SKM-1 (cell line): ENCODE results near the gene SH3GL2.

Experiments
- DNase-seq: peaks from one replicate; lab custom pipeline; 2025; ENCODE audit not compliant: unreplicated experiment; lab: John Stamatoyannopoulos, UW

Gene SH3GL2

DNA sequence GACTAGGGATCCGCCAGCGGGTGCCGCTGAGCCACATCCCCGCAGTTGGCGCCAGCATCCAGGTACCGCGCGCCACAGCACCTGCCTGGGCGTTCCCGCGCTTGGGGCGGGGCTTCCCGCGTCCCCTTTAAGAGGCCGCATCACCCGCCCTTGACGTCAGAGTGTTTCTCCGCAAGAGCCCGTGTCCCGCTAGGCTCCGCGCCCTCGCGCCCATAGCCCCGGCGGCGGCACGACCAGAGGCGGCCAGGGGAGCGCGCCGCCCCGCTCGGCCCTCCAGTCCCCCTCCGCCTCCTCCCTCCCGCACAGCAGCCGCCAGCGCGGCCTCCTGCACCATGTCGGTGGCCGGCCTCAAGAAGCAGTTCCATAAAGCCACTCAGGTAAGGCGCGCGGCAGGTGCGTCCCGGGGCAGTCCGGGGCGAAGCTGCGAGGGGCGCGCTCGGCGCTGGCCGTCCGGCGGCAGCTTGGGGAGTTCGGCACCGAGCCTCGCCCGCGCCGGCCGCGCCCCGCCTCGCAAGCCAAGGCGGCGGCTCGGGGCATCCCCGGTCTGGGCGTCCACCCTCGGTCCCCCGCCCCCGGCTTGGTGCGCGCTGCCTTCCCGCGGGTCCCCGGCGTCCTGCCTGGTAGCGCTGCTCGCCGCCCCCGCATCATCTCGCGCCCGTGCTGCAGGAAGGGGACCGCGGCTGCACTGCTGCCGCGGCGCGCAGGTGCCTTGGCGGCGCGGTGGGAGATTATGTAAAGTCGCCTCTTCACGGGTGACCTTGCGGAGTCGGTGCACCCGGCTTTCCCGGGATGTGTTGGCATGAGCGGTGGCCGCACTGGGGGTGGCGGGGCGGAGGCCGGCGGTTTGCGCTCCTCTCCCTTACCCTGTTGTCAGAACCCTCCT is at the start of gene SH3GL2:
Gene SH3GL2 (plus strand): TSS at position 156 of the 883 bp plus-strand sequence.
- no peak for DNase-seq

DNA sequence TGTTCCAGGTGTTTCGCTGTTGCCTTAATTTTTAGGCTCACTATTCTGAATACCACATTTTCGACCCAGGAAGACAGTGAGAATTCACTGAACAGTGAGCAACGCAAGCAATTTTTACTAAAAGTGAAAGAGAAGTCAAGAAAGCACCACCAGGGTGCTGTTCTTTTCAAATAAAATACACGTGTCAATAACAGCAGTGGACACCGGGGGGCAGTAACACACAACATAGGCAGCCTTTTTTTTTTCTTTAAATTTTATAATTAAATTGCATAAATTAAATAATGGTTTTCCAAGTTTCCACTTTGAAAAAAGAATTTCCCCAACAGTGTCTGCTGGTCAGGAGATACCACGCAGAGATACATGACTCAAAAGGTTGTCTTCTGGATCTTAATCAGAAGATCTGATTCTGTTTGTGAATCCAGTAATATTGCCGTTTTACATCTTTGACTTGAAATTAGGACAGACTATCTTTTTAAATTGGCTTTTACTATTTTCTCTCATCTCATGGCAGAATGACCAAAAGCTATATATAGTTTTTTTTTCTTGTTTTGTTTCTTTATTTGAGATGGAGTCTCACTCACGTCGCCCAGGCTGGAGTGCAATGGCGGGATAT is 47.1 kb upstream of the SH3GL2 start:
- no peak for DNase-seq

DNA sequence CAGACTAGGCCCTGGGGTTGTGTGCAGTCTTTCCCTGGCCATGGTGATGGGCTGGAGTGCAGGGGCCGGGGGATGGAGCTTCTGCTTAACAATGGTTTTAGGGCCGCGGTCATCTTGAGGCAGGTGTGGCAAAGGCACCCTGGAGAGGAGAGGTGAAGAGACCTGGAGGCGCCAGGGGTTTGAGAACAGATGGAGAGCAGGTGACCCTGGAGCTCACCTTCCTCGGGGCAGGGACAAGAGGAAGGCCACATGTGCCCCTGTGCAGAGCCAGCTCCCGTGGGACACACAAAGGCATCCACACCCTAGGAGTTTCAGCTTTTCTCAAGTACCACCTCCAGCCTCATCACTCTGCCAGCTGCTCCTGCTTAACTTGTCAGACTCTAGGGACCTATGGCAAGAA is 46.4 kb upstream of the SH3GL2 start:
- no peak for DNase-seq

DNA sequence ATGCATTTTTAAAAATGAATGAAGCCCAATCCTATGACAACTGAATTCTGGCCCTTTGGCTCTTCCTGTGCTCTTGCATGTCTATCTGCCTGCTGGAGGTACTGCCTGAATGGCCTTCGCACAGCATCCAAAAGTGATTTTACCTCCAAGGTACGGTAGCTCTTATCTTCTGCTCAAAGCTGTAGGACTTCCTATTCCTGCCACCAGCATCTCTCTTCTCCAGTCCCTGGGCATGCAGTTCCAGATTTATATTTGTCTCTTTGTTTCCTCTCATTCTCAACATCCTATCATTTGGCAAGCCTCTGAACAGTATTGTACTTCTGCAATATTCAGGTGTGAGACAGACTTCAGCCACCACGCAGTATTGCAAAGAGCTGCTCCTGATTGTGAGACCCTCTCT is 43.7 kb upstream of the SH3GL2 start:
- no peak for DNase-seq

DNA sequence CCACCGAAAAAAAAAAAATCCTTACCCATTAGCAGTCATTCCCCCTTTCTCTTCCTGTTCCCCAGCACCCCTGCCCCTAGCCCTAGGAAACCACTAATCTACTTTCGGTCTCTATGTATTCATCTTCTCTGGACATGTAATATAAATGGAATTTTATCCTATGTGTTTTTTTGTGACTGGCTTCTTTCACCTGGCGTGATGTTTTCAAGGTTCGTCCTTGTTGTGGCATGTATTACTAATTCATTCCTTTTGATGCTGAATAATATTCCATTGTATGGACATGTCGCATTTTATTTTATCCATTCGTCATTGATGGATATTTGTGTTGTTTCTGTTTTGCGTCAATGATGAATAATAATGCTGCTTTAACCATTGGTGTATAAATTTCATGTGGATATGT is 42.8 kb upstream of the SH3GL2 start:
- DNase-seq: no peak

DNA sequence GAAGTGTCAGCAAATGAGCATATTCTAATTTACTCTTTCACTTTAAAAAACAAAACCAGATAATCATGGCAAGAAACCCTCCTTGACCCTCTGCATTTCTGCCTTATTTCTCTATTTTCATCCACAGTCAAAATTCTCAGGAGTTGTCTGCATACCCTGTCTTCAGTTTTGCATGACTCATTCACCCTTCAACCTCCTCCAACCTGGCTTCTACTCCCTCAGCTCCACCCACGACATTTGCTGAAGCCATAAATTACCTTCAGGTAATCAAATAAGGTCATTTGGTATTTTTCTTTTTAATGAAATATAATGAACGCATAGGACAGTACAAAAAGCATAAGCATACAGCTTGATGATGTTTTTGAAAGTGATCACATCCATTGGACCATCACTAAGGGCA is 27.8 kb upstream of the SH3GL2 start:
- DNase-seq: no peak

DNA sequence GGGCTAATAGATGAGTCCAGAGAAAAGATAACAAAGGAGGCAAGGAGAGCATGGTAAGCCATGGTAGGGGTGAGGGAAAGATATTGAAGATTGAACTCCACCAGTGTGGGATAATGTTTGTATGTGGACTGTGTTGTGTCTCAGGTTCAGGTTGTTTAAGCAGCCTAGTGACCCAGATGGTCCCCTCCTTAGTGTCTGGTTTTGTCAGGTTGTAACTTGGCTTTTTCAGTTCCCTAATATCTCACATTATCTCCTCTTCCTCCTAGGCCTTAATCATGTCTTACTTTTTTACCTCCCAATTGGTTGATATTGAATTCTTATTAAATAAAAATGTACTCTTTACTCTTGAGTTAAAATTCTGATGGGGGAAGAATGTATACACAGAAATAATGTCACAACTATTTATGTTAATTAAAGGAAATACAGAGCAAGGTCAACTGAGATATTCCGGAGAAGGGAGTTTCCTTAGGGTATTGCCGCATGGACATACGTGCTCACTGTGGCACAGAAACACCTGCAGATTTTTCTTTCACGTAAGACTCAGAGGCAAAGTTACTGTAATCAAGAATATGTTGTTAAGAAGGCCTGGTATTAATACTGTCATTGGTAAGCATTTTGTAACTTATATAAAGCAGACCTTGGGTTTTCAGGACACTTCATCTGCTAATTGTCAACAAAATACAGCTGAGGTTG is 23.4 kb upstream of the SH3GL2 start:
- DNase-seq: no peak

DNA sequence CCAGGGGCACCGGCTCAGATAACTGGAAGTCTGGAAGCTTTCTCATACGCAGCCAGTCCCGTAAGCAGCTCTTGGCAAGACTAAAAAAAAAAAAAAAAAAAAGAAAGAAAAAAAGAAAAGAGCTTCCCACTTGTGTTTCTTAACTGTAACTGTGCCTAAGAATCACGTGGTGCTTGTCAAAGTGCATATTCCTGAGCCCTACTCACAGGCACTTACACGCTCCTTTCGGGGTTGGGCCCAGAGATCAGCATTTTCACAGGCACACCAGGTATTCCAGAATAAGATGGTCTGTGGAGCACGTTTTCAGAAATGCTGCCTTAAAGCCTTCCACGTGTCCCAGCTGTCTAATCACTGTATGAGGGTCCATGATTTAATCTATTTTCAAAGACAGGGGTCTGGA is 22.6 kb upstream of the SH3GL2 start:
- no peak for DNase-seq

DNA sequence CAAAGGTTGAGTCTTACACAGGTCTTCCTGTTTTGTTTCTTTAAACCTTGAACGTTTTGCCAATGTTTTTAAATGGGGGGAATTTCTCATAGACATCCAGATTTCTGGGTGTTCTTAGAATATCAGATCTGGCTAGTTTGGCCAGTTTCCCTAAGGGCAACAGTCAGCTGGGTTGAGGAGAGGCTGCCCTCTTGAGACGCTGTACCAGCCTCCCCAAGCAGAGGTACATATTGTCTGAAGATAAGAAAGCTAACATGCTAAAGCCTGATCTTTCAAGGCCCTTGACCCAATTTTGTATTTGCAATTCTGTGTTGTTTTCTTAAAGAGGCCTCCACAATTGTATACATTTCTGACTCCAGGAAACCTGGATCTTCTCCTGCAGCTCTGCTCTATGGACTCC is 21.9 kb upstream of the SH3GL2 start:
- DNase-seq: no peak

DNA sequence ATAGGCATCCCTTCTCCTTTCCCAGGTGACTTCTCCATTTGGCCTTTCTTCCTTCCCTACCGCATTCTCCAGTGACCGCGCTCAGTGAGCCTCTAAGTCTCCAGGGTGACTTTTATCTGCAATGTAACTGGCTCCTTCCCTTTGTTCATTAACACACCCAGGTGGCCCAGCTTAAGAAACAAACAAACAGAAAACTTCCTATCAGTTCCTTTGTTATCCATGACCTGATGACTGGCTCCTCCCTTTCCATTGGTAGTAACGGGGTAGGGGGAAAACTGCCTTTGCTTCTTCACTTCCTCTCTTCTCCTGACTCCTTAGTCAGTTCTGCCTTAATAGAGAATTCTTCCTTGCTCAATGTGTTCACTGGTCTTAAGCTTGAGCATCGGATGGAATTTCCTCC is 7.0 kb upstream of the SH3GL2 start:
- DNase-seq: no peak

DNA sequence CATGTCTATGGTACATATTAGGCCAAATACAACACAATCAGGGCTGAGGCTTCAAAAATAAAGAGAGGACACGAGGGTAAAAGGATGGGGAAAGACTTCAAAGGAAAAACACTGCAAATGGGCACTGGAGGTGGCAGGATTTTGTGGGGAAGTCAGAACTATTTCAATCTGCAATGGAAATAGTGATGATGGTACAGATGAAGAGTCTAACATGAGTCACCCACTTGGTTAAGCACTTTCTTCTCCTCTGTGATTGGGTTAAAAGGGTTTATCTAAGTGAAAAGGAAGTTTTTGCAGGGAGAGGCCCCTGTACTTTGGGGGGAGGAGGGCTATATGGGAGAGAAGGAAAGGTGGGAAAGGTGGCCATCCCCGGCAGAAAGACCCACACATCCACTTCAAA is 4.5 kb upstream of the SH3GL2 start:
- DNase-seq: no peak

DNA sequence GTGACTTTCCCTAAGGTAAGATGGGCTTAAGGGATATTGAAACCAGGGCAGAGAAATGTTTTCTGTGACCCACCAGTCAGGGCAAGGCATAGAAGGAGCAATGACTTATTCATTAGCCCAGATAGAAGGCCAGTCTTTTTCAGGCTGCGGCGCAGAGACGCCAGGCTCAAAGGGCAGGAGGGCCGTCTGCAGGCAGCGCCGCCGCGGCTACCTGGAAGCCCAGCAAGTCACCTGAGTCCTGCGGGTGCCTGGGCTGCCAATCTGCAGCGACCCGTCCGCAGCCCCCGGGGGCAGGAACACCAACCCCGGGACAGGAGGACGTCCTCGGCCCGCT is 322 bp upstream of the SH3GL2 start:
- no peak for DNase-seq

DNA sequence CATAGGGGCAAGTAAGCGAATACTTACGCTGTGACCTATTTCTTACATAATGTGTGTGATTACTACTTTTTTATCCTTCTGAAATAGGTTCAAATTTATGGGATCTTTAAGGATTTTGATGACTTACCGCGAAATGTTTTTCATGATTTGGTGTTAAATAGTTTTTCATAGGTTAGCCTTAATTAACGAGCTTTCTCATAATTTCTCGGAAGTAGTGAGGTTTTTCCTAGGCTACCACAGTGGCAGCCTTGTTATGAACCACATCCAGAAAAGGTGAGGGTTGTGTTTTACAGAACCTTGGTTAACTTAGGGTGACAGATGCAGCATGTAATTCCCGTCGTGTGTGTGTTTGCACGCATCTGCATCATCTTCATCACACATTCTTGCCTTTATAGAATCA is 1.3 kb downstream of the SH3GL2 start:
- no peak for DNase-seq

DNA sequence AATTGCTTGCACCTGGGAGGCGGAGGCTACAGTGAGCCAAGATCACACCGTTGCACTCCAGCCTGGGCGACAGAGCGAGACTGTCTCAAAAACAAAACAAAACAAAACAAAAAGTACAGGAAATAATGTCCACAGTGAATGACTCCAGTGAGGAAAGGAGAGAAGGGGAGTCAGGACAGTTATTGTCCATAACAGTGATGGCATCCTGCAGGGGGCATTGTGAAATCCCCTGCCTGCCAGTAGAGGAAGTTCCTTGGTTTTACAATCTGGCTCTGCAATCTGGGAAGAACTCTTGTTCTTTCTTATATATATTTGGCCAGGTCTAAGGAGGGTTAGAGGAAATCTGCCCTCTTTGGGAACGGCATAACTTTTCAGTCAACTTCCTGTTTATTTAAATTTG is 8.2 kb downstream of the SH3GL2 start:
- DNase-seq: no peak

DNA sequence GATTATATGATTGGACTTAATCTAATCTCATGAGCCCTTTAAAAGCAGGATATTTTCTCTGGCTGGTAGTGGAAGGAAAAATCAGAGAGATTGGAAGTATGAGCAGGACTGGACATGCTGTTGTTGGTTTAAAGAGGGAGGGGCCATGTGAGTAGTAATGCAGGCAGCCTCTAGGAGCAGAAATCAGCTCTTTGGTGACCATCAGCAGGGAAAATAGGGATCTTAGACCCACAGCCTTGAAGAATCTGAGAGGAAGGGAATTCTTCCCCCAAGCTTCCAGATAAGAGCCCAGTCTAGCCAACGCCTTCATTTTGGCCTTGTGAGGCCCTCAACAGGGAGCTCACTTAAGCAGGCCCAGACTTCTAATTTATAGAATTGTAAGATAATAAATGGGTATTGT is 9.5 kb downstream of the SH3GL2 start:
- DNase-seq: no peak

DNA sequence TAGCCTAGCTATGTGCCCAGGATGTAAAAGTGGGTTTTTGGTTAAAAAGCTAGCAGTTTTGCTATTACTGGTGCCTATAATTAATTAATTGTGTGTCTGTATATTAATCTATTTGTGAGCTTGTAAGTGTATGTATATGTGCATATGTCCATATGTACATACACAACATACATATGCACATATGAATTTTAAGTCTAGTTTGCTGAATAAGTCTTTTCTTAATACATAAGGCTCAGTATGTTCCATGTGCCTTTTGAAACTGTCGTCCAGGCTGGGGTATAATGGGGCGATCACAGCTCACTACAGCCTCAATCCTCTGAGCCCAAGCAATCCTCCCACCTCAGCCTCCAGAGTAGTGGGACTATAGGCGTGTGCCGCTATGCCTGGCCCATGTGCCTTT is 10.1 kb downstream of the SH3GL2 start:
- DNase-seq: no peak

DNA sequence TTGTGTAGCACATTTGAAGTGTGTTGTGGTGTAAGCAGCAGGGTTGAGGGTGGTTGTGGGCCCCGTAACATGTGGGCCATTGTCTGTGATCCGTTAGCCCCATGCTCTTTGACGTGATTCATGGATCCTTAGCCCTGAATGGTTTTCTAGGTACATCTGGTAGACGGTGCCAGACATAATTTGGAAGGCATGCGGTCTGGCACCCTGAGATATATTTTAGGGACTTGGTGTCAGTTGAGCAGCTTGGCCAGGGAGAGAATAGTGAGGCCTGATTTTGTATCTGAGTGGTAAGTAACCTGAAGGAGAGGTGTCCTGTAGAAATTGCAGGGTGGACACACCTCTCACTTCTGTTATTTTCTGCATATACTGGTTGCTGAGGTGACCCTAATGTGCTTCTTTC is 10.9 kb downstream of the SH3GL2 start:
- no peak for DNase-seq

DNA sequence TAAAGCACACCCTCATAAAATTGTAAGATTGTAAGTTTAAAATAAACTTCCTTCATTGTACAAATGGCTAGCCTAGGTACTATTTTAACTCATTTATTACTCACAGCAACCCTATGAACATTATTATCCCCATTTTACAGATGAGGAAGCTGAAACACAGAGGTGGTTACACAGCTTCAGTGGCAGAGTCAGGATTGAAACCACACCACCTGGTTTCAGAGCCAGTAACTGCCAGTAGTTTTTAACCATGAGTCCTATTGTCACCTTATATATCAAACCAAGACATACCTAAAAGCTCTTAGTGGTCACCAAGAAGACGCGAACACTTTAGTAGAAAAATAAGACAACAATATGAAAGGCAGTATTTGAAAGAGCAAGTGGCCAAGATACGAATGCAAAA is 16.1 kb downstream of the SH3GL2 start:
- DNase-seq: no peak

DNA sequence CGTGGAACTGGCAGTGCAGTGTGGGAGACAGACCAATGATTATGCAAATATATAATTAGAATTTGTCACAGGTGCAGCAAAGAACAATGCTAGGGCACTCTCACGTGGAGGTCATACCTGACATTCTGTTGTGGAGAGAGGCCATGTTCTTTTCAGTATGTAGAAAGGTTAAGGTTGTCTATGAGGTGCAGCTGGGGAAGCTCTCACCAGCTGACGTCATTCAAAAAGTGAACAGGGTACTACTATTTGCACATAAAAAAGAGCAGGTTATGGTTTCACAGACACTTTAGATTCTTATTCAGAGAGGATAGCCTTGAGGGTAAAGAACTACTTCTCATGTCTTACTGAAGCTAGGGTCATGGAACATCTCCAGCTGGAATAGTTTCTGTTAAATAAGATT is 19.1 kb downstream of the SH3GL2 start:
- no peak for DNase-seq

DNA sequence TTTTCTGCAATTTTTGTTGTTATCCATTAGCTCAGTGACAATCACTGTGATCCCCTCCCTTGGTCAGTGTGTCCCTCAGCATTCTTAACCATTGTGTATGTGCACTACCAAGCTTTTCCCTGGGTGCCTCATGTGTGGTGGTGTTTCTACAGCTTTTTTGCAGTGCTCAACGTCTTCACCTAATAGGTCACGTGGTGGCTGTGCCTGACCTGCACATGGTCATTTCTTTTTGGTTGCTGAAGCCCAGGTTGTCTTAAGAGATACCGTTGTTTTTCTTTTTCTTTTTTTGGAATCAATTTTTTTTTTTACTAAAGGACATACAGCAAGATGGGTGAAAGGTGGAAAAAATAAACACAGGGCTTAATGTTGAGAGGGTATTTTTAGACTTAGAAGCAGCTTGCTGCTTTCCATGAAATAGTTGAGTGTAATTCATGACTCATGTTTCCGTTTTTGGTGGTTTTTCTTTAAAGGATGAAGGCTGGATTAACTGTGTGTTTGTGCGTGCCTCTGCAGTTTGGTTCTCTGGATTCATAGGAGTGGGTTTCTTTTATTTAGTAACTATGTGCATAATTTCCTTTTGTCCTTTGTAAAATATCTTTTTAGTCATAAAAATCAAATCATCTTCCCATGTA is 22.2 kb downstream of the SH3GL2 start:
- DNase-seq: no peak

DNA sequence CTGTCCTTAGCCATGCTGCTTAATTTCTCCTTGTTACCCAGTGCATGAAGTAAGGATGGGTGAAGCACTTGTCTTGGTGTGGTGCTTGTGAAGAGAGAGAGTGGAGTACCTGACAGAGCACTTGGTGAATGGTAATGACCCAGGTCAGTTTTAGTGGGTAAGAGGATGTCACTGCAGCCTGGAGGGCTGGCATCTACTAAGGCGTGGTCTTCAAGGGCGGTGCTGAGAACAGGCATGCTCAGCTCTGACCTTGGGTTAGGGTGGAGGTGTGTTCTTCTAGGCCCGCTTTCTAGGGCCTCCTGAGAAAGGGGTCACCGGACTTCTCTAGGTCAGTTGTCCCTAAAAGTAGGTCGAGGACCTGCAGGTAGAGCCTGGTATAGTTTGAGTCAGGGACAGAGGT is 25.7 kb downstream of the SH3GL2 start:
- no peak for DNase-seq
